ENCODE measurements around the gene ALK. TPM values are rescaled to one million over a fixed set of nuclear protein-coding genes. Genes with fewer than 3 reads are reported as not detected.

The ALK gene
- total RNA-seq, 1 donor from 2014 or later = not detected

GRCh38 chr2:29273685-29274611 is 647.4 kb downstream of the ALK start:
- Mint-ChIP-seq H3K27me3 (peaks cover 26% of the 10 kb centered on the region), H3K4me1 (ENCODE audit: low read depth) (peaks cover 9% of the 10 kb centered on the region), H3K36me3 (ENCODE audit: insufficient read depth) (no peaks in the 10 kb centered on the region), H3K4me3 (ENCODE audit: low read depth) (no peak overlapping the region), H3K27ac (no peak overlapping the region), H3K9me3 (ENCODE audit: low read depth) (no peaks in the 10 kb centered on the region)
- DNase-seq (ENCODE audit: low spot score, unreplicated experiment) = no peak
- TF ChIP-seq CTCF (IDR thresholded peaks at IDR 0.05; ENCODE audit: unreplicated experiment) = no peak

- Mint-ChIP-seq H3K9me3 (ENCODE audit: low read depth) (no peaks in the 10 kb centered on the region), H3K27me3 (peaks cover 25% of the 10 kb centered on the region), H3K4me3 (ENCODE audit: low read depth) (no peak overlapping the region), H3K27ac (no peak overlapping the region), H3K36me3 (ENCODE audit: insufficient read depth) (no peaks in the 10 kb centered on the region), H3K4me1 (ENCODE audit: low read depth) (peaks cover 9% of the 10 kb centered on the region)
- TF ChIP-seq CTCF (IDR thresholded peaks at IDR 0.05; ENCODE audit: unreplicated experiment) = no peak
- no peak for DNase-seq (ENCODE audit: low spot score, unreplicated experiment)
These were observed 648.2 kb downstream of the ALK start for GRCh38 chr2:29273004-29273684.

- Mint-ChIP-seq H3K27ac (no peak overlapping the region), H3K36me3 (ENCODE audit: insufficient read depth) (no peaks in the 10 kb centered on the region), H3K4me1 (ENCODE audit: low read depth) (peaks cover 9% of the 10 kb centered on the region), H3K4me3 (ENCODE audit: low read depth) (no peak overlapping the region), H3K9me3 (ENCODE audit: low read depth) (no peaks in the 10 kb centered on the region), H3K27me3 (peaks cover 20% of the 10 kb centered on the region)
- no peak for TF ChIP-seq CTCF (IDR thresholded peaks at IDR 0.05; ENCODE audit: unreplicated experiment)
- DNase-seq (ENCODE audit: low spot score, unreplicated experiment) = no peak
These were observed 649.1 kb downstream of the ALK start for GRCh38 chr2:29272311-29272710.

GRCh38 chr2:29270701-29271121 is 650.7 kb downstream of the ALK start:
- TF ChIP-seq CTCF (IDR thresholded peaks at IDR 0.05; ENCODE audit: unreplicated experiment) = no peak
- Mint-ChIP-seq H3K4me1 (ENCODE audit: low read depth) (peaks cover 7% of the 10 kb centered on the region), H3K9me3 (ENCODE audit: low read depth) (no peaks in the 10 kb centered on the region), H3K4me3 (ENCODE audit: low read depth) (no peak overlapping the region), H3K36me3 (ENCODE audit: insufficient read depth) (no peaks in the 10 kb centered on the region), H3K27ac (no peak overlapping the region), H3K27me3 (peaks cover 12% of the 10 kb centered on the region)
- no peak for DNase-seq (ENCODE audit: low spot score, unreplicated experiment)

- peaks cover 7% of the 10 kb centered on the region for H3K4me1 Mint-ChIP-seq (ENCODE audit: low read depth)
- no peaks in the 10 kb centered on the region for H3K9me3 Mint-ChIP-seq (ENCODE audit: low read depth)
- peaks cover 10% of the 10 kb centered on the region for H3K27me3 Mint-ChIP-seq
- H3K27ac Mint-ChIP-seq = no peak overlapping the region
- no peaks in the 10 kb centered on the region for H3K36me3 Mint-ChIP-seq (ENCODE audit: insufficient read depth)
- H3K4me3 Mint-ChIP-seq (ENCODE audit: low read depth) = no peak overlapping the region
- TF ChIP-seq CTCF (IDR thresholded peaks at IDR 0.05; ENCODE audit: unreplicated experiment) = no peak
- no peak for DNase-seq (ENCODE audit: low spot score, unreplicated experiment)
These were observed 651.6 kb downstream of the ALK start for GRCh38 chr2:29269765-29270109.
